ENCODE measurements around the gene C4orf46.

Gene C4orf46

DNA sequence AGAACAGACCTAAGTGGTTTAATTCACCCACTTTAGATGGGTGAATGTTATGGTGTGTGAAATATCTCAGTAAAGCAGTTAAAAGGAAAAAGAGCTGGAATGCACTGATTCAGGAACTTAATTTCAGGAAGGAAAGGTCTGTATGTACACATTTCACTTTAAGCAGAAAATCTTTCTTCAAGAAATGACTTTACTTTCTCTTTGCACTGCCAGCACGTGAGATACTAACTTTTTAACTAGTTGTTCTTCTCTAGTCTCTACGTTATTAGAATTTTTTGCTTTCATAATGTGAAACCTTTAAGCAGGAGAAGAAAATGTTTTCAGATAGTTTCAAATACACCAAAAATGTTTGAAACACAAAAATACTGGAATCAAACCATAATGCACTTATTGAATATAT lies 18.8 kb downstream of the C4orf46 start:
- DNase-seq (ENCODE audit: low read depth in 2 of 2) = no peak

DNA sequence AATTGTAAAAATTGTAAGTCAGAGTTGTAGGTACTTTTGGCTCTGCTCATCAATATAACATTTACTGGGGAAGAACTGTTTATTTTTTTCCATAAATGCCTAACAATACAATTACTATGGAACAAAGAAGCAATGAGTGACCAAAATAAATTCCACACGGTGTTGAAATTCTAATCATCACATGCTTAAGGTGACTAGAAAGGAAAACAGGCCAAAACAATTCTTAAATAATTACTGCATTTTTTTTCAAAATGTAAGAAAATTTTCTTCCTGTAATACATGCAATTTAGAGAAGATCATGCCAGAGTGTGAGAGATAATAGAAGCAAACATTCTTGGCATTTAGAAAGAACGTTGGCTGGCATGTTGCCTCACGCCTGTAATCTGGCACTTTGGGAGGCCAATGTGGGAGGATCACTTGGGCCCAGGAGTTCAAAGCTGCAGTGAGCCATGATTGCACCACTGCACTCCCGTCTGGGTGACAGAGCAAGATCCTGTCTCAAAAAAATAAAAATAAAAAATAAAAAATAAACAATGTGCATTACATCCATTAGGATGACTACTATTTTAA lies 22.5 kb downstream of the C4orf46 start:
- DNase-seq (ENCODE audit: low read depth in 2 of 2) = no peak

DNA sequence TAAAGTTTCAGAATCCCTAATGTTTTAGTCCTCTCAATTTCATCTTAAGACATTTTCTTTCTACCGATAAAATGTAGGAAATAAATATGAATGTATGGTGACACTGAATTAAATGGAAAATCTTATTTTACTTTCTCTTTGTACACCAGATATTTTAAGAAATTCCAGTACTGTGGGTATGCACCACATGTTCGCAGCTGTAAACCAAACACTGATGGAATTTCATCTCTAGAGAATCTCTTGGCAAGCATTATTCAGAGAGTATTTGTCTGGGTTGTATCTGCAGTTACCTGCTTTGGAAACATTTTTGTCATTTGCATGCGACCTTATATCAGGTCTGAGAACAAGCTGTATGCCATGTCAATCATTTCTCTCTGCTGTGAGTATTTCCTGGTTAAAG lies 26.9 kb downstream of the C4orf46 start:
- no peak for DNase-seq (ENCODE audit: low read depth in 2 of 2)

DNA sequence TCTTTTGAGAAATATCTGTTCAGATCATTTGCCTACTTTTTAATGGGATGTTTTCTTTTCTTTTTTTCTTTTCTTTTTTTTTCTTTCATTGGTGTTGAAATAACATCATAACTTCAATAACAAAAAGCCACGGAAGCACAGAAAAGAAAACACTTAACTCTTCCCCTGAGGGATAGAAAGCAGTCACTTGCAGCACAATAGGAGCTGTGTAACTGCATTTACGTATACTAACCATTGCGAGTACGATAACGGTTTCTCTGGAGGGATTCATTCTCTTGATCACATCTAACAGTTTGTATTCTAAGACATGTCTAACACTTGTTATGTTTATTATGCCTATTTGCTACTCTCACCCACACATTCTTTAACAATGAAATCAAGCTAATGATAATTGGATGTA lies 27.3 kb downstream of the C4orf46 start:
- no peak for DNase-seq (ENCODE audit: low read depth in 2 of 2)

DNA sequence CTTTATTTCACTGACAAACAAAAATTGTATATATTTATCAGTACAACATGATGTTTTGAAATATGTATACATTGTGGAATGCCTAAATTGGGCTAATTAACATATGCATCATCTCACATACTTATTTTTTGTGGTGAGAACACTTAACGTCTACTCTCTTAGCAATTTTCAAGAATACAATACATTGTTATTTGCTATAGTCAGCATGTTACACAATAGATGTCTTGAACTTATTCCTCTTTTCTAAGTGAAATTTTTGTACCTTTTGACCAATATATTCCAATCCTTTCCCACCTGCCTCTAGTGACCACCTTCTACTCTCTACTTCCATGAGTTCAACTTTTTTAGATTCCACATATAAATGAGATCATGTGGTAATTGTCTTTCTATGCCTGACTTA lies 35.1 kb downstream of the C4orf46 start:
- DNase-seq (ENCODE audit: low read depth in 2 of 2) = no peak

DNA sequence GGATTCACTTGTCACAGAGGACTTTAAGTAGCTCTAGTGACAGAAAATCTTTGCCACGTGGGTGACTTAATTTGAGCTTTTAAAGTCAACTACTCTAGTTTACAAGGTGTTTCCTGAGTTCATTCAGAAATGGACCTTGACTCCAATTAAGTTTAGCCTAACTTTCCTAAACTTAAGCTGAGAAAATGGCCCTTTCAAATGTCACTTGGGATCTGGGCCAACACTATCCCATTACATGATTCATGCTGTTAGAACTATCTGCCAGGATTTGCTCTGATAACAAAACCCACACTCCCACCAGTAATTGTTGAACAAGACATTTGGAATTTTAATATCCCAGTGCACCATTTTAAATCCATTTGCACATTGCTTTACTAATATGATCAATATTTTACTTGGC lies 40.8 kb downstream of the C4orf46 start:
- DNase-seq (ENCODE audit: low read depth in 2 of 2) = no peak

DNA sequence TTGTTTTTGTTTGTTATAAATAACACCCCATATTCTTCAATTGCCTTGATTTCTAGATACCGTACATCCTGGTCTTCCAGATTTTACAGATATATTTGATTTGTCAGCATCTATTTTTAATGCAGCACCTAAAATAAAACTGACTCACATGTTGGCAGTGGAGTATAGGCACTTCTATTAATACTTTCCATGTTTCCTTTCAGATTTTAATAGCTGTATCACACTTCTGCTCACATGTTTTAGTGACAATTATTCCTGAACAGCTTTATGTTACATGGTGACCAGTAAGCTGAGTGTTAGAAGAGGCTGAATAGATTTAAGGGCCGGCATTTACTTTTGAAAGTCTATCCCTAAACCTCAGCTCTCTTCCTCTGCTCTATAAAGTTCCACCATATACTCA lies 46.1 kb downstream of the C4orf46 start:
- no peak for DNase-seq (ENCODE audit: low read depth in 2 of 2)

DNA sequence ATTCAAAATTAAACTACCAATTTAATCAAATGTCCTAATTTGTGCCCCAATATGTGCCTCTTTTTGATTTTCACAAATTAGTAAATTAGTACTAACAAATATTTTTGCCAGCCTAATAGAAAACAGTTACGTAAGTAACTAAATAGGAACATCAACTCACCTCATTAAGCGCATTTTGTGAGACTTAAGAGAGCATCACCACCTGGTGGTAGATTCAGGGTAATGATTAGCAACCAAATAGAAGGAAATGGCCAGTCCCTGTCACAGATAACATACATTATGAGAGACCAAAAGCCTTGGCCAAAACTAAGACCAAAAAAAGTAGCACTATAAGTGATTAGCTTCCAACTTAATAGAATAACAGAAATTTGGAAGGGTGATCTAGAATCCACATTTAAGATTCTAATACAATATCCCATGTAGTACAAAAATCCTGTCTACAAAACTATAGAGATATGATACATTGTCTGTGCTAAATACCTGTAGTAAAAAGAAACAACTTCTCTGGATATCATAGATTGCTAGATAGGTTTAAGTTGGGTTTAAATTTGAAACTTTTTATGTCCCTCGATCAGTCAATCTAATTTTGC lies 46.7 kb downstream of the C4orf46 start:
- no peak for DNase-seq (ENCODE audit: low read depth in 2 of 2)

DNA sequence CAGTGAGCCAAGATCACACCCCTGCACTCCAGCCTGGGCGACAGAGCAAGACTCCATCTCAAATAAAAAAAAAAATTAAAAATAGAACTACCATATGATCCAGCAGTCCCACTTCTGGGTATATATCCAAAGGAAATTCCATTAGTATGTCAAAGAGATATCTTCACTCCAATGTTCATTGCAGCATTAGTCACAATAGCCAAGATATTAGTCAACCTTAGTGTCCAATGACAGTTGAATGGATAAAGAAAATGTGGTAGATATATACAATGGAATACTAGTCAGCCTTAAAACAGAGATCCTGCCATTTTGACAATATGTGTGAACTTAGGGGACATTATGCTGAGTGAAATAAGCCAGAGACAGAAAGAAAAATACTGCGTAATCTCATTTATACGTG lies 49.4 kb downstream of the C4orf46 start:
- DNase-seq (ENCODE audit: low read depth in 2 of 2) = no peak

DNA sequence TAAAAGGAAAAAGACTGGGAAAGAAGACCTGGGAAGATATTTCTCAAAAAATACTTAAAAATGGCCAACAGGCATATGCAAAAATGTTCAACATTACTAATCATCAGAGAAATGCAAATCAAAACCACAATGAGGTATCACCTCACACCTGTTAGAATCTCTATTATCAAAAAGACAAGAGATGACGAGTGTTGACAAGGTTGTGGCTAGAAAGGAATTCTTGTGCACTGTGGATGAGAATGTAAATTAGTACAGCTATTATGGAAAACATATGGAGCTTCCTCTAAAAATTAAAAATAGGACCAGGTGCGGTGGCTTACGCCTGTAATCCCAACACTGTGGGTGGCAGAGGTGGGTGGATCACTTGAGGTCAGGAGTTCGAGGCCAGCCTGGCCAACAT lies 50.0 kb downstream of the C4orf46 start:
- DNase-seq (ENCODE audit: low read depth in 2 of 2) = no peak

DNA sequence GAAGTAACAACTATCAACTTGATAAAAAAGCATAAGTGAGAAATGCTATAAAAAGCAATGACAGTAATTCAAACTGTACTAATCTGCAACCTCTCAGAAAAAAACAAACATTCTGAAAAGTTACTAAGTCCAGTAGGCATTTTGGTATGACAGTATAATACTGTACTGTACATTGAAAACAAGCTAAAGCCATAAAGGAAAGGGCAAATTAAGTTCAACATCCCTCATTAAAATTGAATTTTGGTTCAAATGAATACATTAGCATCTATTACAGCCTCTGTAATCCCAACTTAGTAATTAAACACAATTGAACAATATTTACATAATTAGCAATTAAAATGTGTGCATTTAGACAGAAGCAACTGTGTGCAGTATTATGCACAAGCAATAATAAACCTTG lies 53.7 kb downstream of the C4orf46 start:
- no peak for DNase-seq (ENCODE audit: low read depth in 2 of 2)

All from stimulated activated CD4-positive, alpha-beta T cell treated with anti-CD3 and anti-CD28 coated beads, Interleukin-4, amount 100 ng/mL, for 48 hours (primary cell).